GM12865 (cell line): ENCODE measurements around the gene KCNT1.

ENCODE experiments used
- DNase-seq: peaks from one replicate; pipeline ENCODE4 v3.0.0; 2010; ENCODE audit warnings: low read depth
- H3K4me3 ChIP-seq: 2 replicates; pipeline ENCODE4 v1.5.1; 2011; ENCODE audit warnings: mild to moderate bottlenecking, low read depth, low read length, control low read depth
- CTCF ChIP-seq: IDR thresholded peaks from 2 replicates; pipeline ENCODE4 v1.5.1; 2011; ENCODE audit warnings: low read length, control low read depth, low read depth, inconsistent platforms; ENCODE audit not compliant: insufficient read depth; ENCODE audit errors: missing control alignments

Gene KCNT1

GRCh38 chr9:135662758-135663450 is 39.1 kb upstream of the KCNT1 start, which contains the start of gene LCN9:
LCN9 (plus strand) TSS chr9:135663309; CDS start chr9:135663322, 13 bp downstream.
- H3K4me3 ChIP-seq: no peak within 1 kb of the TSS
- DNase-seq: no peak
- no peak for TF ChIP-seq CTCF

DNA sequence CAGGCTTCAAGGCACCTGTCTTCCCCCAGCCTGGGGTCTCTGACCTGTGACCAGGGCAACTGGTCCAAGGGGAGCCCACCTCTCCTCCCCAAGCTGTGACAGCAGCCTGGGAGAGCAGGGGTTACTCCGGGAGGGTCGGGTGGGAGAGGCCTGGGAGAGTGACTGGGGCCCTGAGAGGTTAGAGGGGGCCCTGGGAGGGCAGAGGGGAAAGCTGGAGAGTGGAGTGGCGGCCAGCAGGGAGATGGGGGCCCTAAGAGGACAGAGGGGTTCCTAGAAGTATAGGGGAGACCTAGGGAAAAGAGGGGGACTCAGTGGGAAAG is 38.6 kb upstream of the KCNT1 start:
- no peak for TF ChIP-seq CTCF
- H3K4me3 ChIP-seq: no peak overlapping the region
- DNase-seq: no peak

DNA sequence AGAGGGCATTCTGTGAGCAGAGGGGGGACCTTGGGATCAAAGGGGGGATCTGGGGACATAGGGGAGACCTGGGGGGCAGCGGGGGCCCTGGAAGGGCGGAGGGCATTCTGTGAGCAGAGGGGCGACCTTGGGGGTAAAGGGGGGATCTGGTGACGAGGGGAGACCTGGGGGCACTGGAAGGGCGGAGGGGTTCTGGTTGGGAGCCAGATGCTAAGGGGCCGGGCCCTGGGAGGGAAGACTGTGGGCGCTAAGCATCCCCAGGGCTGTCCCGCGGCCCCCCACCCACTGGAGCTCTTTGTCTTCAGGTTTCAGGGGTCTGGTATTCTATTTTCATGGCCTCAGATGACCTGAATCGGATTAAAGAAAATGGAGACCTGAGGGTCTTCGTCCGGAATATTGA is 38.1 kb upstream of the KCNT1 start:
- no peak for DNase-seq
- TF ChIP-seq CTCF: no peak

GRCh38 chr9:135664266-135664665 is 37.7 kb upstream of the KCNT1 start:
- no peak for TF ChIP-seq CTCF
- DNase-seq: no peak
- no peak overlapping the region for H3K4me3 ChIP-seq

More for the DNA sequence above, 38.1 kb upstream of the KCNT1 start:
- H3K4me3 ChIP-seq: no peak overlapping the region

DNA sequence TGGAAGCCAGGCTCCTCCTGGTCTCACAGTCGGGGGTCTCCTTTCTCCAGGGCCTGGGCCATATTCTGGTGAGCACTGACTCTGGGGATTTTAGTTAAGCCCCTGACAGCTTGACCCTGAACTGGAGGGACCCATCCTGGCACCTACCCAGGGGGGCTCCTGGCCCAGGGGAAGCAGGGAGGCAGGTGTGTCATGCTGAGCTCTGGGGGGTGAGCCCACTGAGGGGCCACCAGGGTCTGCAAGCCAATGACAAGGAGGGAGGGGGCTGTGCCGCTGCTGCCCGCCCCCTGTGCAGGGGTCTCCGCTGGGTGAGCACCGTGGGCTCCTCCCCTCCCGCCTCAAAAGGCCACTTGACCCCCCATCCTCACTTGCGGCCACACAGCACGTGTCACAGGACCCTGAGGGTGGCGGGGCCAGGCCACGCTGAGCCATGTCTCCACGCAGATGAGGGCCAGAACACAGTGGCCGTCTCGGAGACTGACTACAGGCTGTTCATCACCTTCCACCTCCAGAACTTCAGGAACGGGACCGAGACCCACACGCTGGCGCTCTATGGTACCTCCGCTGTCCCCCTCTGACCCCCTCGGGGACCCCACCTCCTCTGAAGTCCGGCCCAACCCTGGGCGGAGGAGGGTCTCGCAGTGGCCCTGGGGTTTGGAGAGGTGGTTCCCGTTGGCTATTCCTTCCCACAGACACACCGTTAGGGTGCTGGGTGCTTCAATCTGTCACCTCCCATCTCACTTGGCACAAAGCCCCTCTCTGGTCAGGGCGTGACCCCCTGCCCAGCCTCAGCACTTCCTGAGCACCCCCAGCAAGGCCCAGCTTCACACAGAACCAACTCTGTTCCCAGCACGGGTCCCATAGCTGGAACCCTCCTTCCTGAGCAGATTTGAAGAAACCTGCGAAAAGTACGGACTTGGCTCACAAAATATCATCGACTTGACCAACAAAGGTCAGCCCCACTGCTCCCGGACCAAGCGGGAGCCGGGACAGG is 36.9 kb upstream of the KCNT1 start:
- H3K4me3 ChIP-seq: no peak overlapping the region
- TF ChIP-seq CTCF: no peak
- DNase-seq: no peak

- DNase-seq: no peak
- no peak for TF ChIP-seq CTCF
- no peak overlapping the region for H3K4me3 ChIP-seq
Observed at GRCh38 chr9:135665795-135666189, 36.2 kb upstream of the KCNT1 start.
